ENCODE results near the gene CDPF1. TPM values are rescaled to one million over a fixed set of nuclear protein-coding genes. Genes with fewer than 3 reads are reported as not detected.

Gene CDPF1
- total RNA-seq, 1 experiment from 2014 or later: 14.1 TPM

GRCh38 chr22:46296257-46297150 lies 46.4 kb upstream of the CDPF1 start, which contains the start of gene GTSE1:
Gene GTSE1, plus strand, starts transcription at chr22:46296870. Its CDS starts 531 bp downstream, at chr22:46297401.
- Histone ChIP-seq H3K36me3 (ENCODE audit: low read depth, low read length) (peaks cover 18% of the 10 kb centered on the region), H3F3A (ENCODE audit: low read length, unreplicated experiment) (no peaks in the 10 kb centered on the region), H3K4me2 (ENCODE audit: low read length) (peak within 1 kb of the TSS; percentile 98), H3K4me3 (ENCODE audit: low read length) (peak within 1 kb of the TSS; percentile 84), H4K20me1 (ENCODE audit: low read length) (no peaks in the 10 kb centered on the region), H3K79me2 (ENCODE audit: low read length) (peaks cover 41% of the 10 kb centered on the region), H3K9ac (ENCODE audit: low read length) (peak within 1 kb of the TSS; percentile 76), H3K4me1 (ENCODE audit: insufficient read depth, low read length) (peaks cover 13% of the 10 kb centered on the region), H3K27ac (ENCODE audit: low read length) (peak within 1 kb of the TSS; percentile 63), H3K27me3 (ENCODE audit: low read length) (no peaks in the 10 kb centered on the region), H2AFZ (ENCODE audit: low read length) (peak within 1 kb of the TSS; percentile 67), H3K9me3 (ENCODE audit: low read length) (no peaks in the 10 kb centered on the region), H3K9me2 (replicated peaks; ENCODE audit: low read length) (no peaks in the 10 kb centered on the region)
- peak; percentile 96 for ATAC-seq
- intact Hi-C loops (cut with micrococcal nuclease): loop anchor here (5.0 kb wide), 1 partner anchor 174 kb away; no protein-coding TSS in a partner anchor
- TSS peak; percentile 94 for BruUV-seq (replicated peaks)
- TF ChIP-seq EZH2phosphoT487 (IDR thresholded peaks at IDR 0.05; ENCODE audit: borderline replicate concordance, low read length) (no peak), CTCF (conservative IDR thresholded peaks at IDR 0.05; ENCODE audit: low read depth, low read length) (0 out of 2 replicates have a peak, but pooled peaks have one; percentile 18)
- DNase-seq: peak; percentile 97
- ChIA-PET POLR2A (ENCODE audit: unreplicated experiment) (no interaction called here), CTCF (no interaction called here)

GRCh38 chr22:46295277-46295971 lies 45.3 kb upstream of the CDPF1 start:
- no TSS peak for BruUV-seq (replicated peaks)
- Histone ChIP-seq H3K4me1 (ENCODE audit: insufficient read depth, low read length) (peaks cover 13% of the 10 kb centered on the region), H3F3A (ENCODE audit: low read length, unreplicated experiment) (no peaks in the 10 kb centered on the region), H3K9ac (ENCODE audit: low read length) (no peak overlapping the region), H3K27ac (ENCODE audit: low read length) (no peak overlapping the region), H2AFZ (ENCODE audit: low read length) (no peak overlapping the region), H3K4me2 (ENCODE audit: low read length) (peak overlapping the region; percentile 98), H3K79me2 (ENCODE audit: low read length) (peaks cover 32% of the 10 kb centered on the region), H3K4me3 (ENCODE audit: low read length) (peak overlapping the region; percentile 84; the same call in 1 of the 2 replicates), H4K20me1 (ENCODE audit: low read length) (no peaks in the 10 kb centered on the region), H3K9me3 (ENCODE audit: low read length) (no peaks in the 10 kb centered on the region), H3K9me2 (replicated peaks; ENCODE audit: low read length) (no peaks in the 10 kb centered on the region), H3K36me3 (ENCODE audit: low read depth, low read length) (peaks cover 12% of the 10 kb centered on the region), H3K27me3 (ENCODE audit: low read length) (no peaks in the 10 kb centered on the region)
- DNase-seq: no peak
- TF ChIP-seq EZH2phosphoT487 (IDR thresholded peaks at IDR 0.05; ENCODE audit: borderline replicate concordance, low read length) (no peak), EZH2 (IDR thresholded peaks at IDR 0.05; ENCODE audit: low read length, unreplicated experiment) (no peak), CTCF (conservative IDR thresholded peaks at IDR 0.05; ENCODE audit: low read depth, low read length) (no peak)
- POLR2A ChIA-PET (ENCODE audit: unreplicated experiment): no interaction called here
- no peak for ATAC-seq
- CTCF ChIA-PET: no interaction called here
- intact Hi-C loops (cut with micrococcal nuclease): loop anchor here (5.0 kb wide), 1 partner anchor 173 kb away; no protein-coding TSS in a partner anchor
